Testis (tissue), 2 donors: Measurements from ENCODE around the gene TMEM129.

ENCODE experiments used
- POLR2A ChIP-seq: fragments of 450-650 bp; IDR thresholded peaks from one replicate; pipeline ENCODE4 v1.6.1; 2017; ENCODE audit warnings: antibody characterized with exemption, mild to moderate bottlenecking, moderate library complexity
- TF ChIP-seq, protein P1 (sequence below), 3 experiments: fragments of 450-650 bp in 2 of 3; fragments of 200-600 bp in 1 of 3; sonication (generic) in 1 of 3; IDR thresholded peaks; one replicate each; pipeline ENCODE4 v1.5.1; 2016 to 2019; ENCODE audit warnings: antibody characterized with exemption in 3 of 3, mild to moderate bottlenecking in 2 of 3, moderate library complexity in 1 of 3

DNA sequence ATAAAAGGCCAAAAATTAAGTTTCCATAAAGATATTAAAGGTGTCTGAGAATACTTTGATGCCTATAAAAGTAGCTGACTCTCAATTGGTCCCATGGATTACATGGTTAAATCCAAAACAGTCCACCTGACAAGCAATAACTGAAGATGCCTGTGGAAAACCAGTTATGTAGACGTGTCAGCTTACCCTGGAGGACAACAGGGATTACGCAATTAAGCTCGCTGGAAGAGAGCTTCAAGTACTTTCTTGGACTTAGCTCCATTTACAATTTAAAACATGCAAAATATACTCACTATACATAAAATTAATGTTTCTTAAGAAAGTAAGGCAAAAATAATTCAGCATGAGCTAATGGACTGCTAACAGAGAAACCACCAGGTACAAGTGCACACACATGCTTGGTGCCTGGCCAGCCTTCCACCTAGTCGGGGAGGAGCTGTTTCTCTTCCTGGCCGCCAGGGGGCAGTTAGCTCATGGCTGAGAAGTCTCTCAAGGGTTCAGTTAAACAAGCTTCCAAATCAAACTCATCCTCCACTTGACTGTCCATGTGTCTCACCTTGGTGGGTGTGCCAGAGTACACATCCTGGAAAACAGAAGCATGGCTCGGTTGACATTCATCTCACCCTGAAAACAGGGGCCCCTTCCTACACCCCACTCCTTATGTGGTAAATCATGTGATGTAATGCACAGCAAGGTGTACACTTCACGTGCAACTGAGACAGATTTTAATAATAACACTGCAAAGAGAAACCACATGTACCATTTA is 27.8 kb downstream of the TMEM129 start:
- TF ChIP-seq, protein P1, sequence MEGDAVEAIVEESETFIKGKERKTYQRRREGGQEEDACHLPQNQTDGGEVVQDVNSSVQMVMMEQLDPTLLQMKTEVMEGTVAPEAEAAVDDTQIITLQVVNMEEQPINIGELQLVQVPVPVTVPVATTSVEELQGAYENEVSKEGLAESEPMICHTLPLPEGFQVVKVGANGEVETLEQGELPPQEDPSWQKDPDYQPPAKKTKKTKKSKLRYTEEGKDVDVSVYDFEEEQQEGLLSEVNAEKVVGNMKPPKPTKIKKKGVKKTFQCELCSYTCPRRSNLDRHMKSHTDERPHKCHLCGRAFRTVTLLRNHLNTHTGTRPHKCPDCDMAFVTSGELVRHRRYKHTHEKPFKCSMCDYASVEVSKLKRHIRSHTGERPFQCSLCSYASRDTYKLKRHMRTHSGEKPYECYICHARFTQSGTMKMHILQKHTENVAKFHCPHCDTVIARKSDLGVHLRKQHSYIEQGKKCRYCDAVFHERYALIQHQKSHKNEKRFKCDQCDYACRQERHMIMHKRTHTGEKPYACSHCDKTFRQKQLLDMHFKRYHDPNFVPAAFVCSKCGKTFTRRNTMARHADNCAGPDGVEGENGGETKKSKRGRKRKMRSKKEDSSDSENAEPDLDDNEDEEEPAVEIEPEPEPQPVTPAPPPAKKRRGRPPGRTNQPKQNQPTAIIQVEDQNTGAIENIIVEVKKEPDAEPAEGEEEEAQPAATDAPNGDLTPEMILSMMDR (IDR thresholded peaks at IDR 0.05) = peak; percentile 69 to 86 (median 77)
- TF ChIP-seq POLR2A = no peak
